ENCODE data around the gene IFT80. TPM values are rescaled to one million over a fixed set of nuclear protein-coding genes. Genes with fewer than 3 reads are reported as not detected.

IFT80 gene
- total and polyA plus RNA-seq, 2 of the 4 experiments (the other 2 are of a cell fraction): 15.2 to 16.8 TPM

- H3K56ac ChIP-seq (ENCODE audit: extremely low read depth, insufficient read depth, low read length): no peak overlapping the region
- H4K20me1 ChIP-seq (ENCODE audit: insufficient read depth, low read length): peaks cover 6% of the 10 kb centered on the region; the same call in 1 of the 2 replicates
- TF ChIP-seq POLR2A (IDR thresholded peaks at IDR 0.05; ENCODE audit: low read depth, low read length): no peak
- no peak for TF ChIP-seq MAZ (IDR thresholded peaks at IDR 0.05; ENCODE audit: borderline replicate concordance, low read depth, low read length)
- no peak for TF ChIP-seq RFX5 (IDR thresholded peaks at IDR 0.05; ENCODE audit: low read depth, low read length)
- no peak for TF ChIP-seq MAFK (IDR thresholded peaks at IDR 0.05; ENCODE audit: low read depth, low read length)
- no peak for TF ChIP-seq RCOR1 (IDR thresholded peaks at IDR 0.05; ENCODE audit: insufficient replicate concordance, low read length)
- TF ChIP-seq FOS (IDR thresholded peaks at IDR 0.05; ENCODE audit: low read depth, low read length): no peak
- no peak for TF ChIP-seq CTCF (conservative IDR thresholded peaks at IDR 0.05; ENCODE audit: low read depth, low read length)
- TF ChIP-seq, protein P1, sequence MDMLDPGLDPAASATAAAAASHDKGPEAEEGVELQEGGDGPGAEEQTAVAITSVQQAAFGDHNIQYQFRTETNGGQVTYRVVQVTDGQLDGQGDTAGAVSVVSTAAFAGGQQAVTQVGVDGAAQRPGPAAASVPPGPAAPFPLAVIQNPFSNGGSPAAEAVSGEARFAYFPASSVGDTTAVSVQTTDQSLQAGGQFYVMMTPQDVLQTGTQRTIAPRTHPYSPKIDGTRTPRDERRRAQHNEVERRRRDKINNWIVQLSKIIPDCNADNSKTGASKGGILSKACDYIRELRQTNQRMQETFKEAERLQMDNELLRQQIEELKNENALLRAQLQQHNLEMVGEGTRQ (IDR thresholded peaks at IDR 0.05; ENCODE audit: low read depth, low read length): no peak
- H3K23ac ChIP-seq (ENCODE audit: low read depth, low read length): no peak overlapping the region
- H3K4me2 ChIP-seq (ENCODE audit: low read depth, low read length): no peak overlapping the region
- dilution Hi-C loops (cut with HindIII; ENCODE audit: low sequenced_read_pairs, unreplicated experiment): no loop called here
- no peak for DNase-seq
- H3K4me1 ChIP-seq (ENCODE audit: control insufficient read depth, insufficient read depth, low read length): peaks cover 4% of the 10 kb centered on the region; the same call in 1 of the 2 replicates
- ChIA-PET CTCF (interaction anchor here (0.9 kb wide), 1 partner anchor 11 kb away, joined by 3 read pairs; no protein-coding TSS in a partner anchor), POLR2A (ENCODE audit: unreplicated experiment) (no interaction called here)
- no peak overlapping the region for H4K91ac ChIP-seq (ENCODE audit: insufficient read depth, low read depth, low read length)
- H2BK5ac ChIP-seq (ENCODE audit: low read depth, low read length, poor library complexity, severe bottlenecking): no peak overlapping the region
- H3K79me1 ChIP-seq (ENCODE audit: low read depth in 1 of 2, low read length in 2 of 2): peaks cover 7 to 33% of the 10 kb centered on the region in 2 experiments
- H3K4ac ChIP-seq (ENCODE audit: low read depth, low read length): no peak overlapping the region
- no peaks in the 10 kb centered on the region for H3K9me3 ChIP-seq (ENCODE audit: control insufficient read depth, insufficient read depth, low read length)
- H4K8ac ChIP-seq (ENCODE audit: low read depth in 2 of 2, low read length in 2 of 2): no peak overlapping the region
- no peak for ATAC-seq (ENCODE audit: low read depth)
- peaks cover 9% of the 10 kb centered on the region for H3K36me3 ChIP-seq (ENCODE audit: control insufficient read depth, insufficient read depth, low read length)
- no peak overlapping the region for H2BK20ac ChIP-seq (ENCODE audit: low read depth, low read length)
- in situ Hi-C loops (cut with MboI; ENCODE audit: low sequenced_read_pairs): no loop called here
- no peak overlapping the region for H2AK9ac ChIP-seq (replicated peaks; ENCODE audit: low read depth, low read length, poor library complexity)
- no TSS peak for BruUV-seq (replicated peaks)
- no CpG with 5 or more reads among the region's 5 CpGs for WGBS, 2 experiments (ENCODE audit: extremely low coverage in 2 of 2, insufficient read length in 1 of 2)
- no peak overlapping the region for H2BK15ac ChIP-seq (ENCODE audit: low read depth, low read length)
- no peak overlapping the region for H2AK5ac ChIP-seq (ENCODE audit: low read depth, low read length)
- no peaks in the 10 kb centered on the region for H3K27me3 ChIP-seq (ENCODE audit: control insufficient read depth, insufficient read depth, low read length)
- H3K9me1 ChIP-seq (ENCODE audit: insufficient read depth, low read length): no peaks in the 10 kb centered on the region
- no peak overlapping the region for H2BK120ac ChIP-seq (ENCODE audit: low read depth, low read length)
- no peak overlapping the region for H3K14ac ChIP-seq (replicated peaks; ENCODE audit: low read depth, low read length)
- no peak overlapping the region for H3K27ac ChIP-seq (ENCODE audit: insufficient read depth, low read length)
- intact Hi-C loops (cut with micrococcal nuclease): no loop called here
- no peak overlapping the region for H3K18ac ChIP-seq (ENCODE audit: low read depth, low read length)
- H3K4me3 ChIP-seq (ENCODE audit: insufficient read depth, low read depth, low read length): no peak overlapping the region
- no peak overlapping the region for H4K5ac ChIP-seq (ENCODE audit: low read depth, low read length)
- no peak overlapping the region for H2AFZ ChIP-seq (replicated peaks; ENCODE audit: low read length, poor library complexity)
- H3K9ac ChIP-seq (ENCODE audit: low read depth, low read length): no peak overlapping the region
Observed at GRCh38 chr3:160437083-160437455, 38.0 kb upstream of the IFT80 start.
